ENCODE measurements around the gene ECHDC3. TPM values are rescaled to one million over a fixed set of nuclear protein-coding genes. Genes with fewer than 3 reads are reported as not detected.

The ECHDC3 gene
- total and polyA plus RNA-seq, 2 of the 8 experiments (the other 6 are each of a cell fraction or from before 2014, with no cell fraction given) = 15.6 to 19.9 TPM

GRCh38 chr10:11742779-11743298 is 657 bp downstream of the ECHDC3 start (continued):
- no peak for TF ChIP-seq CHD7 (IDR thresholded peaks at IDR 0.05; ENCODE audit: insufficient replicate concordance, low read length)

All from H1 (cell line).